K562 (cell line): ENCODE results near the gene TSPAN15. TPM values are rescaled to one million over a fixed set of nuclear protein-coding genes. Genes with fewer than 3 reads are reported as not detected.

Experiments
- ATAC-seq: fragments of 200-7000 bp; cut with Tn5 transposase; 3 replicates; pipeline ENCODE4 v1.9.1; 2020; ENCODE audit warnings: moderate library complexity
- BruUV-seq: library from RNA; stranded (reverse); fragments of 400-500 nt; replicated peaks from 2 replicates; lab custom pipeline; 2021; lab: Mats Ljungman, UMichigan
- CTCF ChIA-PET: fragments of 300-600 bp; formaldehyde crosslinking; extraction: SDS; loops from one replicate; lab custom pipeline; 2021; ENCODE audit warnings: low intra/inter-chr PET ratio; lab: Yijun Ruan, JAX
- POLR2A ChIA-PET: fragments of 300-600, 350-650 bp; sonication (Branson Sonifier 250); formaldehyde crosslinking; extraction: SDS; loops from one replicate; lab custom pipeline; 2021; ENCODE audit warnings: antibody characterized with exemption, inconsistent platforms; lab: Yijun Ruan, JAX
- DNase-seq, 4 experiments: peaks; one replicate each; pipeline versions ENCODE4 v3.0.0 to v3.0.0-alpha.2; 2011 to 2018; ENCODE audit warnings: low spot score in 3 of 4, mixed read lengths in 3 of 4; ENCODE audit errors: extremely low read depth in 1 of 4
- FAIRE-seq: peaks from 2 replicates; lab custom pipeline; 2011; peaks lifted over from hg19 to GRCh38; lab: Jason Lieb, UNC
- H2AFZ ChIP-seq: 2 replicates; pipeline ENCODE4 v1.6.0; 2011; ENCODE audit warnings: low read depth, low read length, control low read depth, inconsistent platforms
- H3K27ac ChIP-seq: fragments of 200-600 bp; 3 replicates; pipeline ENCODE4 v1.8.0; 2011; ENCODE audit warnings: low read depth, mild to moderate bottlenecking, control low read depth, inconsistent platforms, low read length, moderate library complexity, mixed read lengths; ENCODE audit errors: extremely low read depth
- H3K27me3 ChIP-seq, 2 experiments: fragments of 300-600 bp in 1 of 2; 2 replicates in 1 of 2; 3 replicates in 1 of 2; pipeline versions ENCODE4 v1.6.0 to v1.8.0; 2011; ENCODE audit warnings: inconsistent platforms in 2 of 2, low read length in 2 of 2, mild to moderate bottlenecking in 1 of 2, mixed read lengths in 1 of 2, moderate library complexity in 1 of 2; ENCODE audit not compliant: control insufficient read depth in 2 of 2, insufficient read depth in 2 of 2
- H3K36me3 ChIP-seq: fragments of 300-600 bp; 3 replicates; pipeline ENCODE4 v1.8.0; 2011; ENCODE audit warnings: mild to moderate bottlenecking, low read length, inconsistent platforms; ENCODE audit not compliant: control insufficient read depth, insufficient read depth
- H3K4me1 ChIP-seq, 2 experiments: fragments of 200-600 bp in 1 of 2; replicated peaks in 1 of 2; 2 replicates in 1 of 2; 3 replicates in 1 of 2; pipeline versions ENCODE4 v1.5.1 to v1.8.0; 2011; ENCODE audit warnings: inconsistent platforms in 2 of 2, low read length in 2 of 2, mild to moderate bottlenecking in 1 of 2, mixed read lengths in 1 of 2, moderate library complexity in 1 of 2; ENCODE audit not compliant: control insufficient read depth in 2 of 2, insufficient read depth in 2 of 2
- H3K4me2 ChIP-seq: 2 replicates; pipeline ENCODE4 v1.6.1; 2011; ENCODE audit warnings: low read length, control low read depth, inconsistent platforms, mixed read lengths; ENCODE audit not compliant: insufficient read depth
- H3K4me3 ChIP-seq: fragments of 200-600 bp; sonication (generic), shearing (Covaris generic); 2 replicates; pipeline ENCODE4 v1.5.1; 2016; ENCODE audit warnings: control low read depth, inconsistent platforms
- H3K79me2 ChIP-seq: fragments of 200-600 bp; 3 replicates; pipeline ENCODE4 v1.8.0; 2011; ENCODE audit warnings: low read length, inconsistent platforms; ENCODE audit not compliant: control insufficient read depth, insufficient read depth
- H3K9ac ChIP-seq, 2 experiments: 2 replicates each; pipeline versions ENCODE4 v1.6.0 to v1.6.1; 2011; ENCODE audit warnings: low read depth in 2 of 2, low read length in 2 of 2, control low read depth in 1 of 2, inconsistent platforms in 1 of 2, mild to moderate bottlenecking in 1 of 2, mixed read lengths in 1 of 2; ENCODE audit not compliant: insufficient read depth in 1 of 2
- H3K9me1 ChIP-seq: one replicate; pipeline ENCODE4 v1.6.0; 2011; ENCODE audit warnings: inconsistent platforms, mild to moderate bottlenecking, low read length, moderate library complexity; ENCODE audit not compliant: control insufficient read depth, insufficient read depth
- H3K9me3 ChIP-seq: replicated peaks from 2 replicates; pipeline ENCODE4 v1.5.1; 2011; ENCODE audit warnings: low read depth, low read length, inconsistent platforms; ENCODE audit not compliant: control insufficient read depth, insufficient read depth
- H4K20me1 ChIP-seq: replicated peaks from 2 replicates; pipeline ENCODE4 v1.6.1; 2011; ENCODE audit warnings: low read length, inconsistent platforms, mixed read lengths; ENCODE audit not compliant: control insufficient read depth, insufficient read depth
- KLF1 ChIP-seq: fragments of 450-650 bp; IDR thresholded peaks from 2 replicates; pipeline ENCODE4 v1.6.1; 2016; ENCODE audit warnings: missing genetic modification characterization, missing compliant biosample characterization
- L3MBTL2 ChIP-seq: fragments of 450-650 bp; IDR thresholded peaks from 2 replicates; pipeline ENCODE4 v1.6.1; 2016; ENCODE audit warnings: mild to moderate bottlenecking, moderate library complexity
- MCM2 ChIP-seq: fragments of 450-650 bp; IDR thresholded peaks from 2 replicates; pipeline ENCODE4 v1.6.1; 2017; ENCODE audit warnings: low read depth, mild to moderate bottlenecking
- PKNOX1 ChIP-seq: fragments of 450-650 bp; IDR thresholded peaks from 2 replicates; pipeline ENCODE4 v1.6.1; 2016
- WHSC1 ChIP-seq: IDR thresholded peaks from one replicate; pipeline ENCODE4 v1.6.1; 2012; ENCODE audit warnings: low read length, control low read depth, inconsistent platforms
- ZBED1 ChIP-seq: IDR thresholded peaks from 2 replicates; pipeline ENCODE4 v1.6.1; 2014
- ZNF316 ChIP-seq: fragments of 450-650 bp; IDR thresholded peaks from 2 replicates; pipeline ENCODE4 v1.6.1; 2016
- WGBS: fragments of 100-300 bp; shearing (Covaris generic); methylation state at CpG from one replicate; pipeline ENCODE4 v1.1.6; 2016; ENCODE audit warnings: low coverage, mixed read lengths; ENCODE audit not compliant: insufficient coverage; ENCODE audit errors: missing lambda C conversion rate; 5-methylcytosine and 5-hydroxymethylcytosine counted together
- in situ Hi-C: fragments of 300-500 bp; cut with MboI; formaldehyde crosslinking; loops from 4 replicates; pipeline ENCODE4 v1.15.0; 2018; ENCODE audit warnings: inconsistent platforms, mixed read lengths
- intact Hi-C: fragments of 100-400 bp; cut with micrococcal nuclease; formaldehyde crosslinking; loops from 2 replicates; pipeline ENCODE4 v1.14.2; 2022
- polyA plus RNA-seq, 8 experiments: library from polyadenylated mRNA; depleted of rRNA in 4 of 8; stranded (reverse) in 5 of 8; unstranded in 3 of 8; fragments of >200 nt; fragmentation: Nextera tagmentation in 2 of 8; fragmentation: Illumina TruSeq in 1 of 8; extraction: Ambion mirVana in 2 of 8; extraction: Trizol in 1 of 8; gene quantifications; 2 replicates each; pipeline versions ENCODE4 v1.2.1 to v1.2.3, GENCODE V29; 2011 to 2014; ENCODE audit warnings: inconsistent platforms in 1 of 8, missing spikeins in 1 of 8
- total RNA-seq, 7 experiments: library from RNA; depleted of rRNA in 6 of 7; stranded (reverse); fragments of >200 nt in 6 of 7; fragmentation: Illumina TruSeq in 2 of 7; extraction: Trizol in 2 of 7; gene quantifications; 2 replicates each; pipeline versions ENCODE4 v1.2.1 to v1.2.3, GENCODE V29; 2011 to 2021; ENCODE audit warnings: low replicate concordance in 1 of 7
- TF ChIP-seq, protein P1 (sequence below): sonication (generic); formaldehyde crosslinking; IDR thresholded peaks from 2 replicates; pipeline ENCODE4 v1.8.1; 2023; ENCODE audit warnings: mild to moderate bottlenecking, missing genetic modification reagents

Gene TSPAN15
- total and polyA plus RNA-seq, 9 of the 15 experiments (the other 6 are each of a cell fraction or from before 2014, with no cell fraction given), result 0.33 to 1.0 (median 0.45) TPM; not detected in 2

GRCh38 chr10:69451784-69452251 lies 553 bp downstream of the TSPAN15 start (continued):
- TF ChIP-seq MCM2 (no peak), ZNF316 (no peak), ZBED1 (no peak)

GRCh38 chr10:69452676-69453415 lies 1.6 kb downstream of the TSPAN15 start:
- H3K79me2 ChIP-seq, result no peaks in the 10 kb centered on the region
- no peaks in the 10 kb centered on the region for H4K20me1 ChIP-seq
- H2AFZ ChIP-seq, result no peak overlapping the region
- no peaks in the 10 kb centered on the region for H3K9me3 ChIP-seq
- in situ Hi-C loops (no loop called here), intact Hi-C loops (no loop called here)
- 0 out of 5 replicates have a peak, but pooled peaks cover 0 to 9% of the 10 kb centered on the region in 2 experiments for H3K27me3 ChIP-seq
- no peak overlapping the region for H3K4me3 ChIP-seq
- H3K36me3 ChIP-seq, result no peaks in the 10 kb centered on the region
- TF ChIP-seq PKNOX1 (0 out of 2 replicates have a peak, but pooled peaks have one; percentile 9), L3MBTL2 (no peak), KLF1 (tag) (no peak), WHSC1 (no peak)
- TF ChIP-seq, protein P1, sequence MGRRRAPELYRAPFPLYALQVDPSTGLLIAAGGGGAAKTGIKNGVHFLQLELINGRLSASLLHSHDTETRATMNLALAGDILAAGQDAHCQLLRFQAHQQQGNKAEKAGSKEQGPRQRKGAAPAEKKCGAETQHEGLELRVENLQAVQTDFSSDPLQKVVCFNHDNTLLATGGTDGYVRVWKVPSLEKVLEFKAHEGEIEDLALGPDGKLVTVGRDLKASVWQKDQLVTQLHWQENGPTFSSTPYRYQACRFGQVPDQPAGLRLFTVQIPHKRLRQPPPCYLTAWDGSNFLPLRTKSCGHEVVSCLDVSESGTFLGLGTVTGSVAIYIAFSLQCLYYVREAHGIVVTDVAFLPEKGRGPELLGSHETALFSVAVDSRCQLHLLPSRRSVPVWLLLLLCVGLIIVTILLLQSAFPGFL (CRISPR knock-in tag), result no peak
- no peaks in the 10 kb centered on the region for H3K9me1 ChIP-seq
- H3K4me1 ChIP-seq, result peaks cover 5 to 11% of the 10 kb centered on the region in 2 experiments; a peak in 3 of 5 replicates
- no peak overlapping the region for H3K9ac ChIP-seq
- WGBS, result 12% methylated on average over 6 of the region's 6 CpGs
- BruUV-seq, result no TSS peak
- ChIA-PET CTCF (no interaction called here), POLR2A (interaction anchor here (0.8 to 1.5 kb wide), 3 partner anchors 10 to 12 kb away, joined by 3 to 6 read pairs (median 3); no protein-coding TSS in a partner anchor)
- no peak overlapping the region for H3K4me2 ChIP-seq
- FAIRE-seq (no peak), ATAC-seq (no peak), DNase-seq (no peak)
- no peak overlapping the region for H3K27ac ChIP-seq
